GM23248 (cell line): ENCODE results near the gene APOE. TPM values are rescaled to one million over a fixed set of nuclear protein-coding genes. Genes with fewer than 3 reads are reported as not detected.
"Not testable (repeated sequence)": the region's sequence is repeated elsewhere in the genome, so short reads cannot be mapped to it uniquely, and the experiment has no call there.

Experiments used
- DNase-seq: peaks from one replicate; pipeline ENCODE4 v3.0.0-alpha.2; 2015
- H2AFZ ChIP-seq: fragments of 200-600 bp; sonication (generic); 2 replicates; pipeline ENCODE4 v1.6.1; 2016; ENCODE audit warnings: antibody characterized with exemption
- H3F3A ChIP-seq: fragments of 200-600 bp; sonication (generic); 2 replicates; pipeline ENCODE4 v1.6.1; 2016; ENCODE audit warnings: mild to moderate bottlenecking, antibody characterized with exemption, mixed run types; ENCODE audit not compliant: insufficient read depth
- H3K27ac ChIP-seq: fragments of 200-600 bp; sonication (generic); 2 replicates; pipeline ENCODE4 v1.5.1; 2016; ENCODE audit warnings: mild to moderate bottlenecking
- H3K27me3 ChIP-seq: fragments of 200-600 bp; sonication (generic); replicated peaks from 2 replicates; pipeline ENCODE4 v1.6.1; 2016; ENCODE audit warnings: mild to moderate bottlenecking; ENCODE audit not compliant: insufficient read depth
- H3K36me3 ChIP-seq: fragments of 200-600 bp; sonication (generic); 2 replicates; pipeline ENCODE4 v1.6.1; 2016; ENCODE audit warnings: low read depth, mild to moderate bottlenecking
- H3K4me1 ChIP-seq: fragments of 200-600 bp; sonication (generic); 2 replicates; pipeline ENCODE4 v1.6.1; 2016; ENCODE audit warnings: mild to moderate bottlenecking; ENCODE audit not compliant: insufficient read depth
- H3K4me2 ChIP-seq: fragments of 200-600 bp; sonication (generic); one replicate; pipeline ENCODE4 v1.6.1; 2016; ENCODE audit warnings: mild to moderate bottlenecking; ENCODE audit not compliant: unreplicated experiment
- H3K4me3 ChIP-seq: fragments of 200-600 bp; sonication (generic); 2 replicates; pipeline ENCODE4 v1.5.1; 2016; ENCODE audit warnings: mild to moderate bottlenecking
- H3K79me2 ChIP-seq: fragments of 200-600 bp; sonication (generic); 2 replicates; pipeline ENCODE4 v1.6.1; 2016; ENCODE audit warnings: mild to moderate bottlenecking; ENCODE audit not compliant: insufficient read depth
- H3K9ac ChIP-seq: fragments of 200-600 bp; sonication (generic); 2 replicates; pipeline ENCODE4 v1.6.1; 2016; ENCODE audit warnings: mild to moderate bottlenecking
- H3K9me2 ChIP-seq: fragments of 200-600 bp; sonication (generic); 2 replicates; pipeline ENCODE4 v1.6.1; 2016; ENCODE audit warnings: mixed run types, mild to moderate bottlenecking, moderate library complexity; ENCODE audit not compliant: insufficient read depth
- H3K9me3 ChIP-seq: fragments of 200-600 bp; sonication (generic); one replicate; pipeline ENCODE4 v1.6.1; 2017; ENCODE audit warnings: low read depth
- H4K20me1 ChIP-seq: fragments of 200-600 bp; sonication (generic); 2 replicates; pipeline ENCODE4 v1.6.0; 2016; ENCODE audit not compliant: insufficient read depth
- EZH2 ChIP-seq: fragments of 200-600 bp; sonication (generic); IDR thresholded peaks from 2 replicates; pipeline ENCODE4 v1.6.1; 2018; ENCODE audit warnings: antibody characterized with exemption, mild to moderate bottlenecking; ENCODE audit not compliant: insufficient read depth, poor library complexity, severe bottlenecking
- EZH2phosphoT487 ChIP-seq: fragments of 200-600 bp; sonication (generic); IDR thresholded peaks from 2 replicates; pipeline ENCODE4 v1.6.1; 2018; ENCODE audit warnings: antibody characterized with exemption, moderate library complexity, mild to moderate bottlenecking, low read depth; ENCODE audit not compliant: insufficient read depth
- WGBS, 2 experiments: methylation state at CpG; one replicate each; pipeline ENCODE4 v1.1.6; 2015 to 2017; ENCODE audit warnings: low lambda C conversion rate in 2 of 2, low coverage in 1 of 2; ENCODE audit errors: missing lambda C conversion rate in 2 of 2; 5-methylcytosine and 5-hydroxymethylcytosine counted together
- in situ Hi-C: fragments of 300-500 bp; cut with MboI; formaldehyde crosslinking; loops from 2 replicates; pipeline ENCODE4 v1.15.0; 2020
- polyA plus RNA-seq: library from polyadenylated mRNA; unstranded; fragments of >200 nt; fragmentation: Nextera tagmentation; extraction: Ambion mirVana; gene quantifications from 2 replicates; pipeline ENCODE4 v1.2.1, GENCODE V29; 2016
- total RNA-seq: library from RNA; depleted of rRNA; stranded (reverse); fragments of >200 nt; shearing (Covaris generic); gene quantifications from 2 replicates; pipeline ENCODE4 v1.2.3, GENCODE V29; 2014

APOE gene
- total and polyA plus RNA-seq, 2 experiments from 2014 or later, result 0.60 to 0.76 TPM

GRCh38 chr19:44924243-44924725 is 18.7 kb downstream of the APOE start:
- no peak overlapping the region for H3K27ac ChIP-seq

GRCh38 chr19:44925114-44925891 is 19.7 kb downstream of the APOE start:
- no peaks in the 10 kb centered on the region for H3K36me3 ChIP-seq
- peak; percentile 44 for DNase-seq
- H3K79me2 ChIP-seq, result no peaks in the 10 kb centered on the region
- no peaks in the 10 kb centered on the region for H4K20me1 ChIP-seq
- no peaks in the 10 kb centered on the region for H3K9me3 ChIP-seq
- H3K9ac ChIP-seq, result no peak overlapping the region
- no peaks in the 10 kb centered on the region for H3K9me2 ChIP-seq
- H2AFZ ChIP-seq, result peak overlapping the region; percentile 14; the same call in 1 of the 2 replicates
- TF ChIP-seq EZH2phosphoT487, result no peak
- TF ChIP-seq EZH2, result no peak
- H3F3A ChIP-seq, result no peaks in the 10 kb centered on the region
- peaks cover 9% of the 10 kb centered on the region for H3K4me1 ChIP-seq
- WGBS, 2 experiments, result 48 to 51% methylated on average over 7 to 8 of the region's 8 CpGs
- H3K27ac ChIP-seq, result no peak overlapping the region
- H3K27me3 ChIP-seq, result no peaks in the 10 kb centered on the region
- no peak overlapping the region for H3K4me2 ChIP-seq
- in situ Hi-C loops, result no loop called here
- no peak overlapping the region for H3K4me3 ChIP-seq

More at GRCh38 chr19:44924243-44924725, 18.7 kb downstream of the APOE start:
- Histone ChIP-seq H3K27me3 (no peaks in the 10 kb centered on the region), H3K9me2 (no peaks in the 10 kb centered on the region), H3K4me2 (no peak overlapping the region), H2AFZ (no peak overlapping the region), H3K9me3 (no peaks in the 10 kb centered on the region), H3K4me1 (peaks cover 9% of the 10 kb centered on the region), H3K4me3 (no peak overlapping the region), H3K79me2 (no peaks in the 10 kb centered on the region), H3F3A (no peaks in the 10 kb centered on the region), H3K36me3 (no peaks in the 10 kb centered on the region), H4K20me1 (no peaks in the 10 kb centered on the region), H3K9ac (no peak overlapping the region)
- no peak for DNase-seq
- TF ChIP-seq EZH2, result no peak
- TF ChIP-seq EZH2phosphoT487, result no peak
- WGBS, 2 experiments, result 91 to 94% methylated on average over 8 of the region's 8 CpGs
- in situ Hi-C loops, result no loop called here

- H3K9me2 ChIP-seq, H4K20me1 ChIP-seq, H3K9ac ChIP-seq, H3K4me1 ChIP-seq, H3K36me3 ChIP-seq, H3K9me3 ChIP-seq, DNase-seq, H3K27me3 ChIP-seq, H3F3A ChIP-seq, H3K79me2 ChIP-seq, H3K27ac ChIP-seq, in situ Hi-C loops: not testable (repeated sequence)
- H2AFZ ChIP-seq, result peak overlapping the region; percentile 59; the same call in 1 of the 2 replicates
- WGBS, 2 experiments, result 44 to 56% methylated on average over 9 to 18 of the region's 19 CpGs
- H3K4me2 ChIP-seq, result peak overlapping the region; percentile 44
- 0 out of 2 replicates have a peak overlapping the region, but pooled peaks have one; percentile 36 for H3K4me3 ChIP-seq
These were observed 20.9 kb downstream of the APOE start for GRCh38 chr19:44926245-44927077.

GRCh38 chr19:44927746-44928145 is 22.1 kb downstream of the APOE start:
- Histone ChIP-seq H3K4me3 (no peak overlapping the region), H3K9me3 (no peaks in the 10 kb centered on the region), H3K9me2 (no peaks in the 10 kb centered on the region), H2AFZ (peak overlapping the region; percentile 59; the same call in 1 of the 2 replicates), H3K36me3 (no peaks in the 10 kb centered on the region), H3K4me1 (peaks cover 9% of the 10 kb centered on the region), H3K79me2 (no peaks in the 10 kb centered on the region), H3F3A (no peaks in the 10 kb centered on the region), H3K4me2 (no peak overlapping the region), H4K20me1 (no peaks in the 10 kb centered on the region), H3K27me3 (no peaks in the 10 kb centered on the region), H3K27ac (no peak overlapping the region), H3K9ac (no peak overlapping the region)
- 22 to 25% methylated on average over 5 of the region's 5 CpGs for WGBS, 2 experiments
- no peak for TF ChIP-seq EZH2phosphoT487
- TF ChIP-seq EZH2, result no peak
- in situ Hi-C loops, result no loop called here
- peak; percentile 27 for DNase-seq
